Mesodermal cell (in vitro differentiated cells): ENCODE data around the gene PRC1.

Experiments
- H3K27ac ChIP-seq: 2 replicates; pipeline ENCODE4 v1.7.0; 2013; ENCODE audit warnings: mild to moderate bottlenecking, low read depth, low read length, moderate library complexity; ENCODE audit not compliant: severe bottlenecking
- H3K36me3 ChIP-seq: 2 replicates; pipeline ENCODE4 v1.7.1; 2013; ENCODE audit warnings: mild to moderate bottlenecking, low read length, moderate library complexity; ENCODE audit not compliant: control insufficient read depth, insufficient read depth
- H3K4me1 ChIP-seq: one replicate; pipeline ENCODE4 v1.7.1; 2013; ENCODE audit warnings: mild to moderate bottlenecking, low read length; ENCODE audit not compliant: insufficient read depth, control insufficient read depth, poor library complexity, severe bottlenecking
- H3K4me3 ChIP-seq: 2 replicates; pipeline ENCODE4 v1.7.0; 2013; ENCODE audit warnings: low read length, control low read depth, mild to moderate bottlenecking; ENCODE audit not compliant: insufficient read depth, poor library complexity, severe bottlenecking; ENCODE audit errors: extremely low read depth
- H3K9me3 ChIP-seq: 2 replicates; pipeline ENCODE4 v1.7.1; 2013; ENCODE audit warnings: mild to moderate bottlenecking, low read length, moderate library complexity; ENCODE audit not compliant: control insufficient read depth
- WGBS, 2 experiments: methylation state at CpG; one replicate each; pipeline ENCODE4 v1.1.5; 2013; ENCODE audit warnings: missing lambda C conversion rate in 2 of 2; ENCODE audit not compliant: insufficient coverage in 2 of 2; 5-methylcytosine and 5-hydroxymethylcytosine counted together

The PRC1 gene

DNA sequence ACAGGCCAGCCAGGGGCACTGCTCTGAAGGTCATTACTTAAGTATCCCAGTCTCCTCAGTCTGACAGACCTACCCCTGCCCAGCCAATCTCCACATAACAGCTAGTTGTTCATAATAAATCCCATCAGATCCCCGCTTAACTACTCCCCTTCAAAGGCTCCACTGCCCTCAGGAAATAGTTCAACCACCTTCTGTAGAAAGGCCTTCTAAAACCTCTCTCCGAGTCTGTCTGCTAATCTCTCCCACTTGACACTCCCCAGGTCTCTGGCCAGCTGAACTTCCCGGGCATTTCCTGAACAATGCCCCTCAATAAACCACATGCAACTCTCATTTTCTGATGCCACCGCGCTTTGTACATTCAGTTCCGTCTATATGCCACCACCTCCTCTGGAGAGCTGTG, 6.0 kb downstream of the PRC1 start:
- WGBS, 2 experiments, result 69 to 93% methylated on average over 3 to 6 of the region's 6 CpGs
- Histone ChIP-seq H3K36me3 (peaks cover 25% of the 10 kb centered on the region), H3K9me3 (no peaks in the 10 kb centered on the region), H3K4me1 (peaks cover 12% of the 10 kb centered on the region), H3K4me3 (no peak overlapping the region), H3K27ac (no peak overlapping the region)

DNA sequence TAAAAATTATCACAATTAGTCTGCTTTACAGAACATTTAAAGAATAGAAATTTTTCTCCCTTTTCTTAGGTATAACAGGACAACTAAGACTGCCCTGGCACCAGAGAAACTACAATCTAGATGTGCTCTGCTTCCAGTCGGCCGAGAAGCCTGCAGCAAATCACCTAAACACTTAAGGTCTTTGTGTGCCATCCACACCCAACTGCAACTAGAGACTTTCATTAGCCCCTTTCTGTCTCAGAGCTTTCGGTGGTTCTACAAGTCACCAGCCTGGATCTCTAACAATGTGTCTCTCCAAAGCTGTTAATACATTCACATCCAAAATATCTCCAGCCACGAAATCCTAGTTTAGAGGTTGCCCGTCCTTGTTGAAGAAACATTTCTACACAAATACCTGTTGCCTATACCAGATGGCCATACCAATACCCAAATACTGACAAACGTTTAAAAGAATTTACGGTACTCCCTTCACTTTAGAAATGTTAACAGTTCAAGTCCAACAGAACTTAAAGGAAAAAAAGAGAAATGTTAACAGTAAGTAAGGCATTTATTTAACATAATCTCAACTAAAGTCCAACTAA, 6.7 kb downstream of the PRC1 start:
- H3K4me1 ChIP-seq, result peaks cover 12% of the 10 kb centered on the region
- no peak overlapping the region for H3K27ac ChIP-seq
- H3K4me3 ChIP-seq, result no peak overlapping the region
- peaks cover 32% of the 10 kb centered on the region for H3K36me3 ChIP-seq
- WGBS, 2 experiments, result 85 to 98% methylated on average over 5 of the region's 7 CpGs
- H3K9me3 ChIP-seq, result no peaks in the 10 kb centered on the region

DNA sequence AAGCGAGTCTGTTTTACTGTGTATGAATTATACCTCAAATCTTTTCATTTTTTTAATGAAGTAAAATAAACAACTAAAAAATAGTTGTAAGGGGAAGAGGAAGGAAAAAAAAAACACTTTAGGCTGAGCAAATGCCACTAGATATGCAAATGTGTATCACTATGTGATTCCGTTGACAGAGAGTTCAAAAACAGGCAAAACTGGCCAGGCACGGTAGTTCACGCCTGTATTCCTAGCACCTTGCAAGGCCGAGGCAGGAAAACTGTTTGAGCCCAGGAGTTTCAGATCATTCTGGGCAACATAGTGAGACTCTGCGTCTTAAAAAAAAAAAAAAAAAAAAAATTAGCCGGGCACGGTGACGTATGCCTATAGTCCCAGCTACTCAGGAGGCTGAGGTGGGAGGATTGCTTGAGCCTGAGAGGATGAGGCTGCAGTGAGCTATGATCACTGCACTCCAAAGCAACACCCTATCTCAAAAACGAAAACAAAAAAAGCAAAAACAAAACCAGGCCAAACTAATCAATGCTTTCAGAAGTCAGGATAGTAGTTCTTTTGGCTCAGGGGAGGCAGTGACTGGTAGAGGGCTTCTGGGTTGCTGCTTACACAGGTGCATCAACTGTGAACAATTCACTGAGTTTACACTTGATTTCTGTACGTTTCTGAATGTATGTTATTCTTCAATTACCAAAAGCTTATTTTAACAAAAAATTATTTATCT, 7.4 kb downstream of the PRC1 start:
- Histone ChIP-seq H3K9me3 (no peaks in the 10 kb centered on the region), H3K4me3 (no peak overlapping the region), H3K27ac (no peak overlapping the region), H3K36me3 (peaks cover 38% of the 10 kb centered on the region), H3K4me1 (peaks cover 12% of the 10 kb centered on the region)
- 96 to 97% methylated on average over 4 to 5 of the region's 11 CpGs for WGBS, 2 experiments

DNA sequence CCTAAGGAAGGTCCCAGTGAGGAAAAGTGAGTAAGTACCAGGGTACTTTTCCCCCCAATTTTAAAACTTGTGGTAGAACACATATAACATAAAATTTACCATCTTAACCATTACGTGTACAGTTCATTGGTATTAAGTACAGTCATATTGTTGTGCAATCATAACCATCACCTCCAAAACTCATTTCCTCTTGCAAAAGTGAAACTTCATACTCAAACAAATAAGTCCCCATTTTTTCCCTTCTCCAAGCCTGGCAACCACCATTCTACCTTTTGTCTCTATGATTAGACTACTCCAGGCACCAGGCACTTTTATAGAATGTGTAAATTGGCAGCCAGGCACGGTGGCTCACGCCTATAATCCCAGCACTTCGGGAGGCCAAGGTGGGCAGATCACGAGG, 12.2 kb downstream of the PRC1 start:
- 96 to 100% methylated on average over 4 to 5 of the region's 5 CpGs for WGBS, 2 experiments
- no peaks in the 10 kb centered on the region for H3K9me3 ChIP-seq
- H3K27ac ChIP-seq, result no peak overlapping the region
- peaks cover 80% of the 10 kb centered on the region for H3K36me3 ChIP-seq
- H3K4me1 ChIP-seq, result no peaks in the 10 kb centered on the region
- H3K4me3 ChIP-seq, result no peak overlapping the region

DNA sequence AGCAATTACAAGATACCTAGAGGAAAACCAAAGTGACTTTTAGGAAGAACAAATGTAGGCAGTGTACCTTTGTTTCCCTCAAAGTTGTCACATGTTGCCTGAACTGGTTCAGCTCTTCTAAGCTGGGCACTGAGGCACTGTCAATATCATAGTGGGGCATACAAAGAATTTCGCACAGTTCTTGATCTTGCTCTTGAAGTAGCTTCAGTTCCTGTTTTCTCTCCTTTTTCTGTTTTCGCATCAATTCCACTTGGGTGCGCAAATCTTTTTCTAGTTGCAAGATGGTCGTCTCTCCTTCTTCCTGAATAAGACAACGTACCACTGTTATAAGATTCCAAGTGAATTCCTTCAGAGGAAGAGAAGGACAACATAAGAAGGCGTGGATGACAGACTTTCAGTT, 12.7 kb downstream of the PRC1 start:
- no peaks in the 10 kb centered on the region for H3K4me1 ChIP-seq
- no peak overlapping the region for H3K27ac ChIP-seq
- no peak overlapping the region for H3K4me3 ChIP-seq
- H3K9me3 ChIP-seq, result no peaks in the 10 kb centered on the region
- peaks cover 84% of the 10 kb centered on the region for H3K36me3 ChIP-seq
- 96 to 98% methylated on average over 4 of the region's 6 CpGs for WGBS, 2 experiments

DNA sequence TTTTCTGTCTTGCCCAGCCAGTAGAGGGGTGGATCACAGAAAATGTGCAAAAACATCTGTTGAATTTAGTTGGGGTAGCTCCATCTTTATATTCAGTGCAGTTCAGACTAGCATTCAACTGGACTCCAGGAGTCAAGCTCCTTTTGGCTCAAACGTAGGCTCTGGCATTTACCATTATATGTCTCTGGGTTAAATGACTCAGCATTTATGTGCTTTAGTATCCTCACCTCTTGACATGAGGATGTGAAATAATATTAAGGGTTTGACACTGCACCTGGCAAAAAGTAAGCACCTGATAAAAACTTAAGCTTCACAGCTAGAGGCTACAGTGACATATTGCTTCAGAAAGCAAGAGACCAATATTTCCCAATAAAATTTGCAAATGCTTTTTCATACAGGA, 14.8 kb downstream of the PRC1 start:
- Histone ChIP-seq H3K36me3 (peaks cover 94% of the 10 kb centered on the region), H3K4me3 (no peak overlapping the region), H3K27ac (no peak overlapping the region), H3K4me1 (no peaks in the 10 kb centered on the region), H3K9me3 (no peaks in the 10 kb centered on the region)
- no CpG with 5 or more reads among the region's 1 CpG for WGBS, 2 experiments

DNA sequence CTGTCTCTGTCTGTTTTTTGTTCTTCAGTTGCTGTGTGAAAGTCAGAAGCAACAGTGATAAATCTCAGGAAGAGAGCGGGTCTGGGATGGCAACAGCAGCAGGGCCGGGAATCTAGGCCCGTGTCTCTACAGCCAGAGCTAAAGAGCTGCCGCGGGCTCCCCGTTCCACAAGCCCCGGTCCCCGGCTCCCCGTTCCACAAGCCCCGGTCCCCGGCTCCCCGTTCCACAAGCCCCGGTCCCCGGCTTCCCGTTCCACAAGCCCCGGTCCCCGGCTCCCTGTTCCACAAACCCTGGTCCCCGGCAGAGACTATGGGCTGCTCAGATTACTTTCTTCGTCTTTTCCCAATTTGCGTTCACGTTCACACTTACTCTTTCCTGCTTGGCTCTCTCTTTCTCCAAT, 20.1 kb downstream of the PRC1 start:
- Histone ChIP-seq H3K4me3 (no peak overlapping the region), H3K4me1 (no peaks in the 10 kb centered on the region), H3K9me3 (no peaks in the 10 kb centered on the region), H3K27ac (no peak overlapping the region), H3K36me3 (peaks cover 90% of the 10 kb centered on the region)
- 95 to 98% methylated on average over 19 to 21 of the region's 21 CpGs for WGBS, 2 experiments

DNA sequence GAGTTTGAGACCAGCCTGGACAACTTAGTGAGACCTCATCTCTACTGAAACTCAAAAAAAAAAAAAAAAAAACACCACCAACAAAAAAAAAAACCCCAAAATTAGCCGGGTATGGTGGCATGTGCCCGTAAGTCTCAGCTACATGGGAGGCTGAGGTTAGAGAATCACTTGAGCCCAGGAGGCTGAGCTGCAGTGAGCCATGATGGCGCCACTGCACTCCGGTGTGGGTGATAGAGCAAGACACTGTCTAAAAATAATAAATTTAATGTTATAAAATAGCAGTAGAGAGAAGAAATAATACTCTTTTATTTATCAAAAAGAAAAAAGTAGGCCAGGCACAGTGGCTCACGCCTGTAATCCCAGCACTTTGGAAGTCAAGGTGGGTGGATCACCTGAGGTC, 22.2 kb downstream of the PRC1 start:
- H3K36me3 ChIP-seq, result peaks cover 94% of the 10 kb centered on the region
- H3K4me1 ChIP-seq, result no peaks in the 10 kb centered on the region
- H3K4me3 ChIP-seq, result no peak overlapping the region
- no peak overlapping the region for H3K27ac ChIP-seq
- WGBS, 2 experiments, result 90% methylated on average over 2 of the region's 5 CpGs; no CpG with 5 or more reads in 1 of the 2 experiments
- no peaks in the 10 kb centered on the region for H3K9me3 ChIP-seq

DNA sequence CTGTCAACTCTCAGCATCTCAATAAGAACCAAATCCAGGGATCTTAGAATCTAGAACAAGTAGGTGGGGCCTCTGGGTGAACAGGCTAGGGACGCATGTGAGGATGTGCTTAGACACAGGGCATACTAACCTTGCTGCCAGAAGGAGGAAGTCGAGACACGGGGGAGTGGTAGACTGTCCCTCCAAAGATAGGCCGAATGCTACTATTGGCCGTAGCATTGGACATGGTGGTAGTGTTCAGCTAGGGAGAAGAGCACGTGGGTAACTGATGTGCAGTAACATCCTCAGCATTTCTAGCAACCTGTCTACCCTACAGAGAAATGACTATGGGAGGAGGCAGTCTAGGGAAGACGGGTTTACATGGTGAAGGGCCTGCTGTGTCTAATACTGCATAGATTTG, 24.1 kb downstream of the PRC1 start:
- no peaks in the 10 kb centered on the region for H3K4me1 ChIP-seq
- WGBS, 2 experiments, result 97 to 100% methylated on average over 4 to 5 of the region's 7 CpGs
- H3K27ac ChIP-seq, result no peak overlapping the region
- no peak overlapping the region for H3K4me3 ChIP-seq
- H3K36me3 ChIP-seq, result peaks cover 95% of the 10 kb centered on the region
- no peaks in the 10 kb centered on the region for H3K9me3 ChIP-seq

DNA sequence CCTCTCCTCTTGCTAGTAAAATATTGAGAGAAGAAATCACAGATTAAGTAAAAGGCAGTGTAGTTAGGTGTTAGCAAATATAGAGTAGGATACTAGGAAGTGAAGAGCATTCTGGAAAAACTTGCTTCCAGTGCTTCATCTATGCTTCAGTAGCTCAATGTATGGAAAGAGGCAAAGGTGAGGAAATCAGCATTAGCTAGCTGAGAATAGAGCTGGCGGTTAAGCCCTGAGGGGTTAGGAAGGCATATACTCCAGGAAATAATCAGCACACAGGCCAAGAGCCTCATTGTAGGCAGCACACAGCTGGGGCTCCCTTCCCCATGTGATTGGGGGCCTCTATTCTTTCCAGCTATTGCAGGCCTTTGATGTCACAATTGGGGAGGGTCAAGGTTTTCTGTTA, 25.9 kb downstream of the PRC1 start:
- peaks cover 93% of the 10 kb centered on the region for H3K36me3 ChIP-seq
- 86 to 100% methylated on average over 1 of the region's 1 CpG for WGBS, 2 experiments

DNA sequence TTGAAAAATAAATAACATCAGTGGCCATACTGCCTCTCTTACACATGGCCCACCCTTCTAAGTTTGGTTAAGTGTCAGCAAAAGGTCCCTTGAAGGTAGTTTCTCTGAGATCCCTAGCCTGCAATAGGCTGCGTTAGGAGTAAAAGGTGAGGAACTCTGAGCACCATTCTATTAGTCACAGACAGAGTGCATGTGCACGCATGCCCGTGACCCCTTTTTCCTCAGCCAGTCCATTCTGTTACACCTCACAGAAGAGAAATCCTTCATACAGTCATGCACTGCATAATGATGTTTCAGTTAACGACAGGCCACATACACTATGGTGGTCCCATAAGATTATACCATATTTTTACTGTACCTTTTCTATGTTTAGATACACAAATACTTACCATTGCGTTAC, 27.1 kb downstream of the PRC1 start:
- Histone ChIP-seq H3K36me3 (peaks cover 90% of the 10 kb centered on the region), H3K4me1 (no peaks in the 10 kb centered on the region), H3K9me3 (no peaks in the 10 kb centered on the region), H3K4me3 (no peak overlapping the region), H3K27ac (no peak overlapping the region)
- 94 to 96% methylated on average over 4 of the region's 5 CpGs for WGBS, 2 experiments

More for the DNA sequence above, 25.9 kb downstream of the PRC1 start:
- no peak overlapping the region for H3K27ac ChIP-seq
- no peaks in the 10 kb centered on the region for H3K9me3 ChIP-seq
- no peaks in the 10 kb centered on the region for H3K4me1 ChIP-seq
- H3K4me3 ChIP-seq, result no peak overlapping the region
